ENCODE measurements around the gene OCA2.

DNA sequence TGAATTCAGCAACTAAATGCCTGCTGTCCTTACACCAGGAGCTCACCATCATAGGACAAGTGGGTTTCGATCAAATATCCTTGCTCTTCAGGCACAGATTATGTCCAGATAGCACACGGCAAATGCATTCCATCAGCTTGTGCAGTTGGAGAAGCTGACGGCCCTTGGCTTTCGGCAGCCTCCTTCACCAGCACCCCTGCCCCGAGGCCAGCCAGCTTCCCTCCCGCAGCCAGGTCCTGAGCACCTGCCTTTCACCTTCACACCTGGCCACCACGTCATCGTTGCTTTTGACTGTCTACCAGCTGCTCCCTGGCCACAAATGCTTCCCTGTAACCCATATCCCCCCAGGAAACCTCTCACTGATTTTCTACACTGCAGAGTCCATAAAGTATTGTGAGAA, 355.5 kb downstream of the OCA2 start:
- TF ChIP-seq CTCF (conservative IDR thresholded peaks at IDR 0.05; ENCODE audit: low read length) (no peak), EZH2phosphoT487 (IDR thresholded peaks at IDR 0.05; ENCODE audit: borderline replicate concordance, low read depth, low read length) (no peak)
